SK-N-SH (cell line): Measurements from ENCODE around the gene PRXL2B.

ENCODE experiments used
- CHD2 ChIP-seq: fragments of 150-350 bp; IDR thresholded peaks from 2 replicates; pipeline ENCODE4 v1.6.1; 2018; ENCODE audit warnings: low read length; ENCODE audit not compliant: partially characterized antibody
- CTCF ChIP-seq: fragments of 200-600 bp; sonication (generic); IDR thresholded peaks from 2 replicates; pipeline ENCODE4 v1.6.1; 2017; ENCODE audit warnings: antibody characterized with exemption, mild to moderate bottlenecking, moderate library complexity
- EP300 ChIP-seq, 2 experiments: IDR thresholded peaks; 2 replicates each; pipeline versions ENCODE4 v1.4.0 to v1.6.1; 2012; ENCODE audit warnings: borderline replicate concordance in 1 of 2, low read depth in 1 of 2, low read length in 1 of 2
- EZH2phosphoT487 ChIP-seq: fragments of 200-600 bp; sonication (generic); IDR thresholded peaks from 2 replicates; pipeline ENCODE4 v1.6.1; 2017; ENCODE audit warnings: low read depth, mixed run types, mild to moderate bottlenecking, antibody characterized with exemption, moderate library complexity, borderline replicate concordance
- MAX ChIP-seq: IDR thresholded peaks from 2 replicates; pipeline ENCODE4 v1.4.0; 2012; ENCODE audit warnings: low read depth
- NFIC ChIP-seq: IDR thresholded peaks from 2 replicates; pipeline ENCODE4 v1.4.0; 2012; ENCODE audit warnings: borderline replicate concordance
- POLR2AphosphoS5 ChIP-seq: IDR thresholded peaks from 2 replicates; pipeline ENCODE4 v1.6.1; 2012; ENCODE audit warnings: low read depth, low read length
- RAD21 ChIP-seq: IDR thresholded peaks from 2 replicates; pipeline ENCODE4 v1.6.1; 2012; ENCODE audit warnings: mild to moderate bottlenecking, low read length
- TAF1 ChIP-seq: IDR thresholded peaks from 2 replicates; pipeline ENCODE4 v1.6.1; 2012; ENCODE audit warnings: low read depth, mild to moderate bottlenecking, low read length, moderate library complexity, borderline replicate concordance
- USF1 ChIP-seq: IDR thresholded peaks from 2 replicates; pipeline ENCODE4 v1.4.0; 2012; ENCODE audit warnings: low read depth, borderline replicate concordance
- USF2 ChIP-seq: fragments of 150-350 bp; IDR thresholded peaks from 2 replicates; pipeline ENCODE4 v1.6.1; 2017; ENCODE audit warnings: antibody characterized with exemption, low read length, low read depth, borderline replicate concordance

- TF ChIP-seq TAF1 (no peak), CTCF (no peak), POLR2AphosphoS5 (no peak), USF1 (no peak), CHD2 (no peak), EZH2phosphoT487 (no peak), NFIC (no peak), RAD21 (no peak), EP300 (IDR thresholded peaks at IDR 0.05; ENCODE audit: borderline replicate concordance in 1 of 2, low read depth in 1 of 2, low read length in 1 of 2) (no peak), USF2 (no peak), MAX (no peak)
These were observed 41.8 kb downstream of the PRXL2B start for GRCh38 chr1:2628191-2628932.
